NOMO-1 (cell line): ENCODE results near the gene BTN1A1.
A peak's percentile ranks its signal among the peaks of the same experiment; 100 is the strongest.
"Not testable (repeated sequence)": the region's sequence is repeated elsewhere in the genome, so short reads cannot be mapped to it uniquely, and the experiment has no call there.

Source experiments
- DNase-seq, 2 experiments: peaks; one replicate each; lab custom pipeline; 2025; ENCODE audit not compliant: unreplicated experiment in 2 of 2; lab: John Stamatoyannopoulos, UW

BTN1A1 gene

DNA sequence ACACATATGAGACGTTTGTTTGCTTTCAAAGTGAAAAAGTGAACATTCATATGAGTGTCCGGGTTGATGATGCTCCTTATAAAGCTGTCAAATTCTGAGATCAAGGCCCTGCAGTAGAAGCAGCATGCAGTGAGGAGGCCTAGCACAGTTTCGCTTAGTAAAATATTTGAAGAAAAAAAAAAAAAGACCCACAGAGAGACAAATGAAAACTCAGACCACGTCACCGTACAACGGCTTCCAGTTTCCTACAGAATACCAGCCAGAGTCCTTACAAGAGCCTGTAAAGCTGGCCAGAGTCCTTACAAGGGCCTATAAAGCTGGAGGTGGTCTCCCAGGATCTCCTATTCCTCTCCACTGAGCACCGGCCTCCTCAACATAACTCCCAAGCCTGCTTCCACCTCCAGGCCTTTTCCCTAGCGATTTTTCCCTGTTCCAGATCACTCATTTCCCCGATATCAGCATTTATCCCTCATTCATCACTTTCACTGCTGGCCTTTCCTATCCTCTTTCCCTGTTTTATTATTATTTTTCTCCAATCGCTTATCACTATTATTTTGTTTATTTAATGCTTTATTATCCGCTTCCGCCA lies 36.6 kb downstream of the BTN1A1 start:
- DNase-seq: peak in 1 of 2 experiments; percentile 3

DNA sequence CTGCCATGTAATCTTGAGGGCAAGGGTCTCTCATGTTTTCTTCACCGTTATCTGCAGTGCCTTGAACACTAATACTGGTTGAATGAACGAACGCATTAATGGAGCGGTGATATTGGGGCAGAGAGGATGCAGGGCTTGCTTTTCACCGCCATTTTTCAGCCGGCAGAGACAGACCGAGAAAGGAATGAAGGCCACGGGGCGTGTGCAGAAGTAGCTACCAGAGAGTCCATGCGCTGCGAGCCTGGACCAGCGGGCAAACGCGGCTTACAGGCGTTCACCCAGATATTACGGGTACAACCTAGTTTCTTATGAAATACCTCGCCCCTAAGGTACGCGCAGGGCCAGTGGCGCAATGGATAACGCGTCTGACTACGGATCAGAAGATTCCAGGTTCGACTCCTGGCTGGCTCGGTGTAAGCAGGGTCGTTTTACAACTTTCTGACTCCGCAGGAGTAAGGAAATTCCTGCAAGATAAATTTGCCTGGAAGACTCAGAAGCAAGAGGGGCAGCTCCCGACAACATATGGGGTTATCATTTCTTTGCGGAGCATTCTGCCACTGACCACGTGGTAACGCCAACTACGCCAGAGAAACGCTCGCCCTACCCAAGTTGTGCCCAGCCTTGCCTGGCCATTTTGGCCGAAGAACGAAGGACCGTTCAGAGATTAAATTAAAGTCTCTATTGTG lies 37.2 kb downstream of the BTN1A1 start:
- peak; percentile 88 to 89 for DNase-seq

DNA sequence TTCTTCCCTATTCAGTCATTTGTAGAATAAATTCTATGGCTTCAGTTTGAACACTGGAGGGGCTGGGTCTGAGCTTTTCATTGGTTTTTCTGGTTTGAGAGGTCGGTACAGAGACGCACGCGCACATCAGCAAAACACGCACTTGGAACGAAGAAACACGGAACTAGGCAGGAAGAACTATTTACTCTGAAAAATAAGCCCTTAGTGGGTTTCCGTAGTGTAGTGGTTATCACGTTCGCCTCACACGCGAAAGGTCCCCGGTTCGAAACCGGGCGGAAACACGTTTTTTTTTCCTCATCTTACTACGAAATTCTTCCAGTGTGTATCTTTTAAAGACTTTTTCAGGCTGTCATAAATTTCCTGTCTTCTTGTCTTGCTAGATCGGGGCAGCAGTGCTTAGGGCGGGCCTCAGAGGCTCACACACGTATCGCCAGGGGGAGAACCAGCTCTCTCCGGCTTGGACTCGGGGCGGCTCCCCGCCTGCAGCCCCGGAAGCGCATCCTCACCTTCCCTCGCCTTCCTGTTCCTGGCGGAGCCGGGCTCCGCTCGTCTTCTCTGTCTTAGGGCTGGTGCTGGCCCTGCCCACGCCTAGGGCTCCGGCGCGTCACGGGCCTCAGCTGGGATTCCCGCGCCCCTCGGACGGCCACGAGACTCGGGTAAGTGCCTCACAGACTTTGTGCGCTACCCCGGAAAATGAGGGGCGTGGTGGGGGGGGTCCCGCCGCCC lies 37.9 kb downstream of the BTN1A1 start, which contains the start of gene HMGN4:
TSS of gene HMGN4 (plus strand) at position 521 of the 726 bp plus-strand sequence. CDS start 6,841 bp downstream, outside the sequence.
- DNase-seq: peak; percentile 81 to 90

DNA sequence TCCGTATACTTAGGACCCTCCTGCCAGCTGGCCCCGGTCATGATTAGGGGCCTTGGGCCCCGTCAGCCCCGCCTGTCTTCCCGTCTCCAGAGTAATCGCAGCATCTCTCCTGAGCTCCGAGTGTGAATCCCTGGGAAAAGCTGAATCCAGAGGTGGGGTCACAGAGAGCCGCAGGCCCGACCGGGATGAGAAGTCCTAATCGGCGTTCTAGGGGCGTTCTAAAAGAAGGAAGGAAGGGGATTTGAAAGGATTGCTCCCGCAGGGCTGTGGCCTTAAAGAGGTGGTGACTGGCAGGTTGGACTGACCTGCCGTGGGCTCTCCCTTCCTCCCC lies 38.4 kb downstream of the BTN1A1 start:
- DNase-seq: no peak

DNA sequence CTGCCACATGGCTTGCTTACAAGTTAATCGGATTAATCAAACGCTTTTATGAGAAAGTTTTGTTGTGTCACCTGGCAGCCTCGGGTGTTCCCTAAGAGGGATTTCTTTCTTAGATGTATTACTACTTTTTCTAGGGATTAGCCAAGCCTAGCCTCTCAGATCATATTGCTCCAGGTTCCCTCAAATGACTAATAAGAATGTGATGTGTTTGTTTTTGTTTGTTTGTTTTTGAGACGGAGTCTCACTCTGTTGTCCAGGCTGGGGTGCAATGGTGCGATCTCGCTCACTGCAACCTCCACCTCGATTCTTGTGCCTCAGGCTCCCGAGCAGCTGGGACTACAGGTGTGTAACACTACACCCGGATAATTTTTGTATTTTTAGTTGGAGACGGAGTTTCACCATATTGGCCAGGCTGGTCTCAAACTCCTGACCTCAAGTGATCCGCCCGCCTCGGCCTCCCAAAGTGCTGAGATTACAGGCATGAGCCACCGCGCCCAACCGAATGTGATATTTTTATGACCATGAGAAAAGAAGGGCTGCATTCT lies 39.0 kb downstream of the BTN1A1 start:
- DNase-seq: no peak

DNA sequence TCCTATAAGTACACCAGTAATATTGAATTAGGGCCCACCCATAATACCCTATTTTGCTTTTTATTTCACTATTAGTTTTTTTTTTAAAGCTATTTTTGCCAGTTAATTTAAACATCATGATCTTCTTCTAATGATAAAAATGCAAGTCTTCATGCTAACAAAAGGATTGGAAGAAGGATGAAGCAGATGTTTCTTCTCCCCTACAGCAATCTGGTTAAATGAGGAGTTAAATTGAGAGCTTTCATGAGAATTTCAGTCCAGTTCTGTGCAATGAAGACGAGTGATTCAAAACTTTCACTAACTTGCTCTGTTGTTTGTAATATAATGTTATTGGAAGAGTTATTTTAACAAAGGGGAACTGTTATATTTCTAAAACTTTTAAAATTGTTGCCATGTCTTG lies 41.5 kb downstream of the BTN1A1 start:
- DNase-seq: no peak

DNA sequence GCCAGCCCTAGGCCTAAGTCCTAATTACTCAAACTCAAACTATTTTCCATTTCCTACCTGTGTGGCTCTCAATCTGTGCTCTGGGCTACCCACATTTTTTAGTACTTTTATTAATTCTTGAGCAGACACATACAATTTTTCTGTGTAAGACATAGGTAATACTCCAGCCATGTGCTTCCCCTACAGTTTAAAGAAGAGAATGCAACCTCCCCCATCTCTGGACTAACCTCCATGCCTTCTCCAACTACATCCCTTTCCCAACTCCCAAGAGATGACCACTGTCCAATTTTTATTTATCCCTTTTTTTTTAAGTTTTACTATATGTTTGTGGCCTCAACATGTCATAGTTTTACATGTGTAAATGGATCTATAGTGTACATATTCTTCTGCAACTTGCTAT lies 43.9 kb downstream of the BTN1A1 start:
- DNase-seq: no peak

DNA sequence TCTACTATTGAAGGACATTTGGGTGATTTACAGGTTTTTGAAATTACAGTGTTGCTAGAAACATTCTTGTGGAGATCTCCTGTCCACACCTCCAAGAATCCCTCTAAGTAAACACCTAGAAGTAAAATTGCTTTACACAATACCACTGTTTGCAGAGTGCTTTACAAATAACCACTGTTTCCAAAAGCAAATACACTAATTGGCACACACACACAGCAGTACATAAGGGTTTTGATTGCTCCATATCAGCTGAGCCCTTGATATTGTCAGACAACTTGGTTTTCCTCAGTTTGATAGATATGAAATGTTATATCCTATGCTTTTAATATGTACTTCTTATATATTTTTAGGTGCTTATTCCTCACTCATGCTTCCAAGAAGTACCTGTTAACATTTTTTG lies 44.4 kb downstream of the BTN1A1 start:
- no peak for DNase-seq

DNA sequence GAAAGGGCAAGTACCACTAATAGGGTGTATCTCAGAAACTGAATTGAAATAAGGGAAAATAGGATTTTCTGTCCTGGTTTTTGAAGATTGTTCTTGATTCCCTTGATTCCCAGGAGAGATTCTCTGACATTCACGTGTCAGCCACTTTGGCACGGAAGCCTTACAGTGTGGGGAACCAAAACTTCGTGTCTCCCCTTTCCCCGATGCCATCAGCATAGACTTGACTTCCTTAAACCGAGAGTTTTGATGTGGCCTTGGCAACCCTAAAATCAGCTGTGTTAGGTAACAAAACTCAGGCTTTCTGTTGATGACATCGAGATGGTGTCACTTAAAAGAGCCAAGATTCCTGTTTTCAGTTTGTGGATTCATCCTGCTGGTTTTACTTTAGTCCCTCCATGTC lies 45.5 kb downstream of the BTN1A1 start:
- peak; percentile 57 to 79 for DNase-seq

DNA sequence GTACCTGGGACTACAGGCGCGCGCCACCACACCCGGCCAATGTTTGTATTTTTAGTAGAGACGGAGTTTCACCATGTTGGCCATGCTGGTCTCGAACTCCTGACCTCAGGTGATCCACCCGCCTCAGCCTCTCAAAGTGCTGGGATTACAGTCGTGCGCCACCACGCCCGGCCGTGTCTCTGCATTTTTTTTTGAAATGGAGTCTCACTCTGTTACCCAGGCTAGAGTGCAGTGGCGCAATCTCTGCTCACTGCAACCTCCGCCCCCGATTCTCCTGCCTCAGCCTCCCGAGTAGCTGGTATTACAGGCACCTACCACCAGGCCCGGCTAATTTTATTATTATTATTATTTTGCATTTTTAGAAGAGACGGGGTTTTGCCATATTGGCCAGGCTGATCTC lies 47.3 kb downstream of the BTN1A1 start:
- DNase-seq: not testable (repeated sequence)

DNA sequence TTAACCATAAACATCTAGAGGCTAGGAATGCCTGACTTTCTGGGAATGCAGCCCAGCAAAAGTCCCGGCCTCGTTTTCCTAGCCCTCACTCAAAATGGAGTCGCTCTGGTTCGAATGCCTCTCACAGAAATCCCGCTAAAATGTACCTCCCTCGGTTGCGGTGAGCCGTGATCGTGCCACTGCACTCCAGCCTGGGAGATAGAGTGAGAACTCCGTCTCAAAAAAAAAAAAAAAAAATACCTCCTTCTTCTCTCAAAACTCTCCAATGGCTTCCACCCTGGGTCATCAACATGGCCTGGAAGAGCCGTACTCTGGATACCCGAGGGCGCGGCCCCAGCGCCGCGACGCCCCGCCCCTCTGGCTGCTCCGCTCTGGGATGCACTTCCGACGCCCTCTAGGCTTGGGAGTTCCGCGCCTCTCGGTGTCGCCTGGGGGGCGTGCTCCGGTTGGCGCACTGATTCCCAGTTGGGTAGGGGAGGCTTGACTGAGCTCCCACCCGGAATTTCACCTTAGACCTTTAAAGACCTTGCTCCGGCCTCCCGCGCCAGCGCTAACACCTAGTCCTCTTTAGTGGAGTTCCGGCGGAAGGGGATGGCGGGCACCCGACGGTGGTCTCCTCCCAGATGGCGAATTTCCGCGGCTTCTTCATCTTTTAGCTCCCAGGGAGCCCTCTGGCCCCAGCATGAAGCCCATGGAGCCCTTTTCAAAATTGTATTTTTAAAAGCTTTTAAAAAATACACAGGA lies 50.3 kb downstream of the BTN1A1 start:
- peak; percentile 50 to 74 for DNase-seq

DNA sequence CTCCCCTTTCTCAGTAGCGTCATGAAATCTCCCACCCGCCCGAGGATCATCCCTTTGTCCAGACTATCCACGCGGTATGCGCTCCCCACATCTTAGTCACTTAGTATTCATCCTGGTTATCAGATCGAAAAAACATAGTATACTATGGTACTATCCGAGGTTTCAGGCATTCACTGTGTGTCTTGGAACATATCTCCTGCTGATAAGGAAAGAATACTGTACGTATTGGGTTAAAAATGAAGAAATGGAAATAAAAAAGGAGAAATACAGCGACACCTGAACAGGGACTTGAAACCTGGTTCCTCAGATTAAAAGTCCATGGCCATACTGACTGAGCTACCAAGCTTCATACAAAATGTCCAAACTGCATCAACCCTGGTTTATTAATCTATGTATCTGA lies 52.1 kb downstream of the BTN1A1 start:
- DNase-seq: no peak

DNA sequence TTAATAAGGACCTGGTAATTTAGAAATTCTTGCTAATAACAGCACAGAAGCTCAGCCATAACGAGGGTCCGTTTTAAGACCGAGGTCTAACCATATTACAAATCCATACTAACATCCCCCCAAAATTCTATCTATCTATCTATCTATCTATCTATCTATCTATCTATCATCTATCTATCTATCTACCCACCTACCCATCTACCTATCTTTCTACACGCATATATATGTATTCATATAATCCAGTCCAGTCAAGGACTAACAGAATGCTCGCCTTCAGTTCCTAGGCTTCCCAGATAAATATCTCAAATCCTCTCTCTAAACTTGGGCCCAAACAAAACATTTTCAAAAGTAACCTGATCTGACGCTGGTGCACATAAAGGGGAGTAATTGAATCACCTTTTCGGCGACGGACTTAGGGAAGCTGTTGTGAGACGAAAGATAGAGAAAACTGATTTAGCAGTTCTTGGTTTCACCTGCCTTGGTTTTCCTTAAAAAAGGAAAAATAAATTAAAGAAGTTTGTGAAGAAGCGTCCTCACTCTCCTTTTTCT lies 52.6 kb downstream of the BTN1A1 start:
- DNase-seq: no peak

DNA sequence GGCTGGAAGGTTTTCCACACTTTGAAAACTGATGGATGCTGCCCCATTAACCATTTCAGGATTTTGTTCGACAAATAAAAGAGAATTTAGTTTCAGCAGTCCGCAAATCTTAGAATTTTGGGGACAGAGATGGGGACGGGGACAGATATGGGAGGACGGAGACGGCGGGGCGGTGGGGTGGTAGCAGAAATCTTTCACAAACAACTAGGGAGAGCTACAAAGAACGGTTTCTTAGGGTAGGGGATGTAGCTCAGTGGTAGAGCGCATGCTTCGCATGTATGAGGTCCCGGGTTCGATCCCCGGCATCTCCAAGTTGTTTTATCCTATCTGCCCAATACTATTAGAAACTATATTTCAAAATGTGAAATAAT lies 53.1 kb downstream of the BTN1A1 start:
- DNase-seq: peak; percentile 63 to 75

DNA sequence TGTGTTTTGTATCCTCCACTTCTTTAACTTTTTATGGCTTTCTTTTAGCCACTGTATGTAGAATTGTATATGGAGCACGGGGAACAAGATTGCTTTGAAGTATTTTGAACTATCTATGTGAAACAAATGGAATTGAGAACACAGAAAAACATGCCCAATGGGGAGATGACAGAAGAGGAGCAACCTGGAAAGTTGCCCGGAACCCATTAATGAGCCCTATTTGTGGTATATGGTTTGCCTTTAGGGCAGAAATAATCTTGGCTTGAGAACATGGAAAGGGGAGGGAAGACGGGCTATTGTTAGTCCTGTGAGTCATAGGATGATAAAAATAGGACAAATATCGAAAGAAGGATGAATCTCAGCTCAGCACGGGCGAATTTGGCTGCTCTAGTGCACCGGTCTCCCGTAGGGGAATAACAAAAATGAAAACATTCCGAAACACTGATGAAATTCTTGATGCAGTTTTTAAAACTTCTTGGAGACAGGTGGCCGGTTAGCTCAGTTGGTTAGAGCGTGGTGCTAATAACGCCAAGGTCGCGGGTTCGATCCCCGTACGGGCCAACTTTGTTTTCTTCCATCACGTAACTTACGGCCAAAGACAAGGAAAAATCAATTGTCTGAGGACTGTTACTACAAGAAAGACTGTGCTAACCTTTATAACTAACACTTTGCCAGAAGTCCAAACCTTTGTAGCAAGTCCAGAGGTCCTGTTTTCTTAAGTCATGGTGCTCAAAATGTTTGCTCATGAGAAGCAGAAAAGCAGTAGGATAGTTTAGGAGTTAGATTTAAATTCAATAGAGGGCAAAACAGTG lies 53.7 kb downstream of the BTN1A1 start:
- DNase-seq: peak; percentile 71 to 77

DNA sequence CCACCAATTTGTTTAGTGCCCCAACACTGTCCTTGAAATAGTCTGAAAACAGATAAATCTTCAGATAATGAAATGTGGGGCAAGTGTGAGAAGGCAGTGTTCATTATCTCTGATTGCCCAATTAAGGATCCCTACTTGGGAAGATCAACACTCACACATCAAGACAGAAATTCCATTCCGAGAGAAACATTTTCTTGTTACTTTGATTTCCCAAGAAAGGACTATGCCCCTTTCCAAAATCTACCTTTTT lies 54.3 kb downstream of the BTN1A1 start:
- DNase-seq: no peak

DNA sequence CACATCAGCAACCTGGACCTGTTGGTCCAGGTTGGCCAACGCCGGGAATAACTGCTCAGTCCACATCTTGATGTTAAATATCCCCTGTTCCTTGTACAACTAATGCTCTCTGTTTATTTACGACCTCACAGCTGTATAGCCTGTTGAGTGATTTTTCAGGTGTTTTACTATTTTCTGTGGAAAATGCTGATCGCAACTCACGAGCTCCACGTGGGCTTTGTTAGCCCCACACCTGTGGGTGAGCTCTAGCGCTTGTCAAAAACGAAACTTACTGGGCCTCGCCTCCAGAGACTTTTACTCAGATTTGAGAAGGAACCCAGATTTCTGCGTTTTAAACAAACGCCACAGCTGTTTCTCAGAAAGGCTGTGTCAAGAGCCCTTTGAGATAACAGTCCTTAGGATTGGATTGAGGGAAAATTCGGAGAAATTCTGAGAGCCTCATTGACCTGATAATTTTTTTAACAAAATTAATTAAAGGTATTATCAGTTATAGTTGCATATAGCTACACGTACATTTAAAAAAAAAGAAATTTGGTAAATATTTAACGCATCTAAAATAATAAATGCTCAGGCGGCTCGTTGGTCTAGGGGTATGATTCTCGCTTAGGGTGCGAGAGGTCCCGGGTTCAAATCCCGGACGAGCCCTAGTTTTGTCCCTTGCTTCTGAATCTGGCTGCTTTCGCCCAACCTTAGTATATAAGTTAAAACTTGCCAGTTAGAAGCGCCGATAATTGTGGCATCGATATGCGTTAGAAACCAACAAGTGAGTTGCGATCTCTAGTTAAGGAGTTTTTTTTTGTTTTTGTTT lies 54.8 kb downstream of the BTN1A1 start:
- DNase-seq: peak; percentile 23 to 25

DNA sequence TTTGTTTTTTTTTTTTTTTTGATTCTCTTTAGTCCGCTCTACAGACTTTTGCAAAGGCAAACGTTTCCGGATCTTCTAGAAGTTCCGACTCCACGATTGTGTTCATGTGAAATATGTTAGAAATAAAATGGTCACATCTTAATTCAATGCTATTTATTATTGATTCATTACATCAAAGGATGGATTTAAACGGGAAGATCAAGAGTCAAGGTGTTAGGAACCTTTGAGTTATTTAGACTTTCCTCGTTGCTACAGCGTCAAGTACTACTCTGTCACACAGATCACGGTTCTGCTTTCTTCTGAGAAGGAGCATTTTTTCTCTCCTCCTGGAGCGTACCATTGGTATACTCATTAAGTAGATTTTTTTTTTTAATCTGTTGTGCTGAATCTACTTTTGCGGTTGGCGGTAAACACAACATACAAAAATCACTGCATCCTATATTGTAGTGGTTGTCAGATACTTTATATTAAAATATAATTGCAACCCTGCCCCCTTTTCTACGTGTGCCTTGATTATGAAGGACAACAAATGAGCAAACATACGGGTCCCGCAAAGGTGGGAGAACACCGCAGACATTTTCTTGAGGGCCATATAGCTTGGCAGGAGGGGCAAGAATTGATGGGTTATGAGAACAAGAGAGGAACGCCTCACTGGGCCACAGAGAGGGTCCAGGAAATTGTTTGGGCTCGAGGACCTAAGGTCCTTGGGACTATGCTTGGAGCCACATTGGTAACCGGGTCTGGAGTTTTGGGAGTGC lies 55.6 kb downstream of the BTN1A1 start:
- DNase-seq: no peak
